ENCODE results near the gene LCN10.

LCN10 gene

DNA sequence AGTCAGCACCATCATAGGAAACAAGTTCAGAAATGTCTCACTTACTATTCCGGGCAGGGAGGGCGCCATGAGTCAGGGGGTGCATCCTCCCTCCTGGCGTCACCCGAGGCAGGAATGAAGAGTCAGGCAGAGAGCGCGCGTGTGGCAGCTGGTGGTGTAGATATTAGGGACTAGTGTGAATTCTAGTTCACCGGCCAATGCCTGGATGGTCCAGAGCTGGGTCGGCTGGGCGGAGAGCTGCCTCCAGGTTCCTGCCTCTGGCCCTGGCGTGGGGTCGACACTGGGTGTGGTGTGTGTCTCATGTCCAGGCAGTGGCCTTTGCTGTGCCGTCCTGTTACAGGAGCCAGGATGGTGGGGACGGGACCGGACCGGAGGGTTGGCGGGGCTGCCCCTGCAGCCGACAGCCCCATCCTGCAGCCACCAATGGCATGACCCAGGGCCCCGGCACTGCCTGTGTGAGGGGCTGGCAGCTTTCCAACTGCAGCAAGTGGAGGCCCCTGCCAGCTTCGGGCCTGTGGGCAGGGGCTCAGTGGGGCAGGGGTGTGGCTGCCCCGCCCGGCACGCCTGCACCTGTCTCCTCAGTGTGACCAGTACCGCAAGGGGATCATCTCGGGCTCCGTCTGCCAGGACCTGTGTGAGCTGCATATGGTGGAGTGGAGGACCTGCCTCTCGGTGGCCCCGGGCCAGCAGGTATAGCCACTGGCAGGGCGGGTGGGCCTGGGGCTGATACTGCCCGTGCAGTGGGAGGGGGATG, 21.2 kb downstream of the LCN10 start:
- peak; percentile 45 for DNase-seq (ENCODE audit: low read depth)
- H3K4me3 ChIP-seq (ENCODE audit: low read depth, low read length) = no peak overlapping the region
- TF ChIP-seq, protein P1, sequence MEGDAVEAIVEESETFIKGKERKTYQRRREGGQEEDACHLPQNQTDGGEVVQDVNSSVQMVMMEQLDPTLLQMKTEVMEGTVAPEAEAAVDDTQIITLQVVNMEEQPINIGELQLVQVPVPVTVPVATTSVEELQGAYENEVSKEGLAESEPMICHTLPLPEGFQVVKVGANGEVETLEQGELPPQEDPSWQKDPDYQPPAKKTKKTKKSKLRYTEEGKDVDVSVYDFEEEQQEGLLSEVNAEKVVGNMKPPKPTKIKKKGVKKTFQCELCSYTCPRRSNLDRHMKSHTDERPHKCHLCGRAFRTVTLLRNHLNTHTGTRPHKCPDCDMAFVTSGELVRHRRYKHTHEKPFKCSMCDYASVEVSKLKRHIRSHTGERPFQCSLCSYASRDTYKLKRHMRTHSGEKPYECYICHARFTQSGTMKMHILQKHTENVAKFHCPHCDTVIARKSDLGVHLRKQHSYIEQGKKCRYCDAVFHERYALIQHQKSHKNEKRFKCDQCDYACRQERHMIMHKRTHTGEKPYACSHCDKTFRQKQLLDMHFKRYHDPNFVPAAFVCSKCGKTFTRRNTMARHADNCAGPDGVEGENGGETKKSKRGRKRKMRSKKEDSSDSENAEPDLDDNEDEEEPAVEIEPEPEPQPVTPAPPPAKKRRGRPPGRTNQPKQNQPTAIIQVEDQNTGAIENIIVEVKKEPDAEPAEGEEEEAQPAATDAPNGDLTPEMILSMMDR (IDR thresholded peaks at IDR 0.05; ENCODE audit: low read depth, low read length) = no peak
- TF ChIP-seq MYC (IDR thresholded peaks at IDR 0.05; ENCODE audit: low read depth, low read length) (no peak), POLR2A (IDR thresholded peaks at IDR 0.05; ENCODE audit: extremely low read depth, insufficient read length) (no peak)
- TF ChIP-seq, protein P2, sequence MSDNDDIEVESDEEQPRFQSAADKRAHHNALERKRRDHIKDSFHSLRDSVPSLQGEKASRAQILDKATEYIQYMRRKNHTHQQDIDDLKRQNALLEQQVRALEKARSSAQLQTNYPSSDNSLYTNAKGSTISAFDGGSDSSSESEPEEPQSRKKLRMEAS (IDR thresholded peaks at IDR 0.05; ENCODE audit: low read depth, low read length) = no peak

DNA sequence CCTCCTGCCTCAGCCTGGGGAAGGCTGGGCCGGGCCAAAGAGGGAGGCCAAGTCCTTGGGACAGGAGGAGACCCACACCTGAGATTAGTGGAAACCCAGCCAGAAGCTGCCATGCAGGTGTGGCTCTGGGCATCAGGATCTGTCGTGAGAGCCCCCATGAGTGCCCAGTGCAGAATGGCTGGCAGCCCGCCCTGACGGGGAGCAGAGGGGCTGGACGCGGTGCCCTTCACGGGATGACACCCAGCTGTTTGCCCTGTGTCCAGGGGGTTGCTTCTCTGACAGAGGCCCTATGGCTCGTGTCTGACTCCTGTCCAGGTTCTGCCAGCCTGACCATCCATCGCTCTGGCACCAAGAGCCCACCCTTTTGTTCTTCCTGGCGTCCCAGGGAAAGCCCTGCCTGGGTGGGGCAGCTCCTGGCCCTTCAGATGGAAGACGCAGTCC, 21.8 kb downstream of the LCN10 start:
- DNase-seq (ENCODE audit: low read depth) = no peak
- no peak overlapping the region for H3K4me3 ChIP-seq (ENCODE audit: low read depth, low read length)
- TF ChIP-seq POLR2A (IDR thresholded peaks at IDR 0.05; ENCODE audit: extremely low read depth, insufficient read length) = no peak
- TF ChIP-seq MYC (IDR thresholded peaks at IDR 0.05; ENCODE audit: low read depth, low read length) = no peak
- TF ChIP-seq, protein P1 (IDR thresholded peaks at IDR 0.05; ENCODE audit: low read depth, low read length) = no peak
- TF ChIP-seq, protein P2 (IDR thresholded peaks at IDR 0.05; ENCODE audit: low read depth, low read length) = no peak

DNA sequence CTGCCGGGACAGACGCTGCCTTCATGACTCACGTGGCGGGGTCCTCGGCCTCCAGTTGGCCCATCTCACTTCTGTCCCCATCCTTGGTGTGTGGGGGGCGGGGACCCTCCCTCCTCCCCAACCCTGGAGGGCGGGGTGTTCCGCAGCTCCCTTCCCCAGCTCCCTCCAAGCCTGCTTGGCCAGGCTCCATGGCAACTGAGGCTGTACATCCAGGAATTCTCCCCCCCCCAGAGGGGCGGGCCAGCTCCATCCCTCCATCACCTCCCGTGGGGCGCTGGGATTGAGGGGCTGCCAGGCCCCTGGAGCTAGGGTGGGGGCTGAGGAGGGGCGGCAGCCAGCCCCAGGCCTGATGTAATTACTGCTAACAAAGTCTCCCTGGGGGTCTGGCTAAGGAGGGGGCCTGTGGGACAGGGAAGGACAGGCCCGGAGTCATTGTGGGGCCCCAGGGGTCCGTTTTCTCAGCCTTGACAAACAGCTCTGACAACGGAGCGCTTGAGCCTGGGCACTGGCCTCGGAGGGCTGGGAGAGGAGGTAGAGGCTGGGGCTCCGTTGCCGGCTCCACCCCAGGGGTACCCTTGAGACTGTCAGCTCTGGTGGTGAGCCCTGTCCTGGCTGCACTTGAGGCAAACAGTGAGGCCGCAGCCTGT, 22.4 kb downstream of the LCN10 start:
- DNase-seq (ENCODE audit: low read depth) = no peak
- H3K4me3 ChIP-seq (ENCODE audit: low read depth, low read length) = no peak overlapping the region
- TF ChIP-seq, protein P2 (IDR thresholded peaks at IDR 0.05; ENCODE audit: low read depth, low read length) = no peak
- no peak for TF ChIP-seq POLR2A (IDR thresholded peaks at IDR 0.05; ENCODE audit: extremely low read depth, insufficient read length)
- TF ChIP-seq MYC (IDR thresholded peaks at IDR 0.05; ENCODE audit: low read depth, low read length) = no peak
- TF ChIP-seq, protein P1 (IDR thresholded peaks at IDR 0.05; ENCODE audit: low read depth, low read length) = no peak

DNA sequence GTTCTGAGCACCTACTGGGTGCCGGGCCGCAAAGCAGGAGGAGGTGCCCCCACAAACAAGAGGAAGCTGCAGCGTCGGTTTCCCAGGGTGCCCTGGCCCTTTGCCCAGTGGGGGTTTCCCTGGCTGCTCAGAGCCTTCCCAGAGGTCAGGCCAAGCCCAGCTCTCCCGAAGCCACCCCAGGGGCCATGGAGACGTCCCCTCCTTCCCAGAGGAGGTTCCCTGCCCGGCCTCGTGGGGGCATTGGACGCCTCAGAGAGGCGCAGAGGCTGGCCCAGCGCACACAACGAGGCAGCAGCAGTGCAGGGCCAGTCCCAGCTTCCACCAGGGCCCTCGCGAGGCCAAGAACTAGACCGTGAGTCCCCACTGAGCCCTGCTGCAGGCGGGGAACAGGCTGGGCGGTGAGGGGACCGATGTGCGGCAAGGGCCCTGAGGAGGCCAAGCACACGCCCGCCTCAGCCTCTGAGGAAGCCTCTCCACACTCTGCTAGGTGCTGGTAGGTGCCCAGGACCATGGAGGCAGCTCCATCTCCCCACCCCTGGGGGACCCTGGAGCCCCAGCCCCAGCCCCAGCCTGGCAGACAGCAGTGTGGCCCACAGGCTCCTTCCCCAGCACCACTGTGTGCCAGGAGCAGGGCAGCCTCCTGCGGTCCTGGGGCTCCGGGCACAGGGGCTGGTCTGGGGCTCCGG, 23.4 kb downstream of the LCN10 start:
- TF ChIP-seq, protein P1 (IDR thresholded peaks at IDR 0.05; ENCODE audit: low read depth, low read length) = no peak
- TF ChIP-seq POLR2A (IDR thresholded peaks at IDR 0.05; ENCODE audit: extremely low read depth, insufficient read length) = no peak
- TF ChIP-seq, protein P2 (IDR thresholded peaks at IDR 0.05; ENCODE audit: low read depth, low read length) = no peak
- TF ChIP-seq MYC (IDR thresholded peaks at IDR 0.05; ENCODE audit: low read depth, low read length) = no peak
- DNase-seq (ENCODE audit: low read depth) = no peak
- no peak overlapping the region for H3K4me3 ChIP-seq (ENCODE audit: low read depth, low read length)

DNA sequence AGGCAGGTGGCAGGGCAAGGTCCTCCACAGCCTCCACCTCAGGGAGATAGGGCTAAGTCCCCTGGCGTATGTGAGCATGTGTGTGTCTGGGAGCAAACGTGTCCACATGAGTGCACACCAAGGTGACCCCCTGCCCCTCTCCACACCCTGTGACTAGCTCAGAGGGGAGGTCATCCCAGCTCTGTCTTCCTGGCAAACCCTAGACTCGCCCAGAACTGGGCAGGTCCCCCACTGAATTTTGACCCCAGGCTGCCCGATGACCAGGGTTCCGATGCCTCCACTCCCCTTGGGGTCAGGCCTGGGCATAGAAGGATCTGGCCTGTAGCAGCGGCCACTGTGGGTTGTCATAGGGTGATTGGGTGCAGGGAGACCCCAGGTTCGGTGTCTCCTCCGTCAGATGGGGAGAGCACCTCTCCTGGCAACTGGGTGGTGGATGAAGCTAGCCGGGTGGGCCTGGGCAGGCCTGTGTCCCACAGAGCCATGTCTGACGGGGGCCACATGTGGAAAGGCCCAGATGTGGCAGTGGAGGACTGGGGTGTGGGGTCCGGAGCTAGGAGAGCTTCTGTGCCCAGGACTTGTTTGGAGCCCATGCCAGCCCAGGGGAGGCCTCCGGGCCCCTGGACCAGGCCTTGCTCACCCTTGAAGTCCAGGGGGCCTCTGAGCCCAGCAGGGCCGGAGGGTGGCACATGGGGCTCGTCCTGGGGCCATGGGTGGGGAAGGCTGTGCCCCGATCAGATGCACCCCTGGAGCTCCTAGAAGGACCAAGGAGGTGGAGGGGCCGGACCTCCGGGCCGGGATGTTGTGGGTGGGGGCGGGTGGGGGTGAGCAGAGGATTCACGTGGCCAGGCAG, 24.2 kb downstream of the LCN10 start:
- DNase-seq (ENCODE audit: low read depth) = no peak

More for the DNA sequence above, 24.2 kb downstream of the LCN10 start:
- H3K4me3 ChIP-seq (ENCODE audit: low read depth, low read length) = no peak overlapping the region
- TF ChIP-seq, protein P1 (IDR thresholded peaks at IDR 0.05; ENCODE audit: low read depth, low read length) = no peak
- TF ChIP-seq, protein P2 (IDR thresholded peaks at IDR 0.05; ENCODE audit: low read depth, low read length) = no peak
- TF ChIP-seq POLR2A (IDR thresholded peaks at IDR 0.05; ENCODE audit: extremely low read depth, insufficient read length) (no peak), MYC (IDR thresholded peaks at IDR 0.05; ENCODE audit: low read depth, low read length) (no peak)
